M059J (cell line): Measurements from ENCODE around the gene PAOX. TPM values are rescaled to one million over a fixed set of nuclear protein-coding genes. Genes with fewer than 3 reads are reported as not detected.

Experiments used
- DNase-seq: peaks from one replicate; pipeline ENCODE4 v3.0.0-alpha.2; 2012; ENCODE audit warnings: low read depth
- total RNA-seq: library from RNA; depleted of rRNA; stranded (reverse); fragments of >200 nt; shearing (Covaris generic); gene quantifications from 2 replicates; pipeline ENCODE4 v1.2.3, GENCODE V29; 2014

Gene PAOX
- total RNA-seq, 1 experiment from 2014 or later, result 4.0 TPM

DNA sequence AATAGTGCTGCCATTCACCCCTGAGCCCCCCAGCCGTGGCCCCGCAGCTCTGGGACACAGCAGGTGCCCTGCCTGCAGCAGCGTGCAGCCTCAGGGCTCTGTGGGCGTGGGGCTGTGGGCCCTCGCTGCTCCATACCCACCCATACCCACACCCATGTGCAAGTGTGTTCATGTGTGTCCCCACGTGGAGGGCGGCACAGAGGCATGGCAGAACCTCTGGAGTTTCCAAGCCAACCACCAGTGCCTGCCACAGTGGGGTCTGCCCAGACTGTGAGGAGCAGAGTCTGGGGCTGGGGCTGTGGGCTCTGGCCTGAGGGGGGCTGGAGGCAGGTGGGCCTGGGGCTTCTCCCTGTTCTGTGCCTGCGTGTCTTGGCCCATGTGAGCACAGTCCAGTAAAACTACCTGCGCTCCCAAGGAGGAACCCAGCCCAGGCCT is 29.5 kb upstream of the PAOX start:
- no peak for DNase-seq

DNA sequence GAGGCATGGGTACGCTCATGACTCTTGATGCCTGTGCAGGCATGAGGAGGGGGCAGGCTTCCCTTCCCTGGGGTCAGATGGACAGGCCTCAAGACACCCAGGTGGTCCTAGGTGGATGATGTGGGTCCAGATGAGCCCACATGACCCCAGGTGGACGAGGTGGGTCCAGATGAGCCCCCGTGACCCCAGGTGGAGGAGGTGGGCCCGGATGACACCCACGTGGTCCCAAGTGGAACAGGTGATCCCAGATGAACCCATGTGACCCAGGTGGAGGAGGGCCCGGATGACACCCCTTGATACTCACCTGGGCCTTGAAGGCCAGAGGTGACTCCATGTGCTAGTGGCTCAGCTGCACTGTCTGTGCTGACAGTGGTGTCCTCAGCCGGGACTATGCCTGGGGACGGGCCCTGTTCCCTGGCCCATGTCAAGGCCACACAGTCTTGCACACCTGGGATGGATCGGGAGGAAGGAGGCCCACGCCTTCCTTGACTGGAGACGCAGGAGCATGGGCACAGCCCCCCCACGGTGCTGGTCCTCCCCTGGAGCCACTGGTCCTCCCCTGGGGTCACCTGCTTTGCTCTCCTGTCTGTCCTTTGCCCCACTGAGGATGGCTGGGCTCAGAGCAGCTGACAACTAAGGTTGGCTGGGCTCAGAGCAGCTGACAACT is 28.6 kb upstream of the PAOX start:
- no peak for DNase-seq

DNA sequence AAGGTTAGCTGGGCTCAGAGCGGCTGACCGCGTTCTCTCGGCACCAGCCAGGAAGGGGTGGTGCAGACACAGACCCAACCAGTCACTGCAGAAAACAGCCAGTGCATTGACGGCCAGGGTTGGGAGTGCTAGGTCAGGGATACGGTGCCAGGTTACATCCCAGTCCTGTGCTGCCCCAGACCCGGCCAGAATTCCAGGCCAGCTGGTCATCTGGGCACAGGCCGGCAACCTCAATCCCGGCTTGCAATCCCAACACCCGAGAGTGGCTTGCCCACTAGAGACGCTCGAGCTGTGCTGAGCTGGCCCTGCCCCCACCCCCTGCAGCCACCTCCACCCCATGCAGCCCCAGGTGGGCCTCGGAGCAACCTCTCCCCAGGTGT is 28.1 kb upstream of the PAOX start:
- DNase-seq, result no peak

DNA sequence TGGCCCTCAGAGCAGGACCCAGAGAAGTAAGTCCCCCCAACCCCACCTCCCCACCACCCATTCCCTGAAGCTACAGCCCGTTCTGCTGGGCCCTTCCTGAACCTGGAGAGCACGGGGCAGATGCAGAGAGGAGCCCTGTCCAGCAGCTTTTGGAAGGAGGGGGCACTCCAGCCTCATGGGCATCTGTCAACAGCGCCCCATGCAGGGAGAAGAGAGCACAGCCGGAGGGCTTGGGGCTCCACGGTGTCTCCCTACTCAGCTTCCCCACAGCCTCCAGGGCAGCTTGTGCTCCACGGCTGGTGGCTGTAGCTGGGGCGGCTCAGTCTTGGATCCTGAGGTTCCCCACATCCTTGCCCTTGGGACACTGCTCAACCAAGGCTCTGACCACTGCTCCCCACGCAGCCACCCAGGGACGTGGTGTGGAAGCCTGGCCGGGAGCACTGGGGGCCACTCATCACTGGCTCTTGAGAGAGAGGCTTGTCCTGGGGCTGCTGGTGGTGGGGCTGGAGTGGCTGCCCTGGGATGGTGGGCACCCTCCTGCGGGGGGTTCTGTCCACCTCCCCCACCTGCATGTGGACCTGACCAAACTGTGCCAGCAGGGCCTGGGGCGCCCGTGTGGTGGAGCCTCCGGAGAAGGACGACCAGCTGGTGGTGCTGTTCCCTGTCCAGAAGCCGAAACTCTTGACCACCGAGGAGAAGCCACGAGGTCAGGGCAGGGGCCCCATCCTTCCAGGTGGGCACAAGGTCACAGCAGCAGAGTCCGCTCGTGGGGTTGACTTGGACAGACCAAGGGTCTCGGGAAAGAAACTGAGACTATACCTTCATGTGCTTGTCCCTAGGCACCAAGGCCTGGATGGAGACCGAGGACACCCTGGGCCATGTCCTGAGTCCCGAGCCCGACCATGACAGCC is 27.4 kb upstream of the PAOX start:
- no peak for DNase-seq

DNA sequence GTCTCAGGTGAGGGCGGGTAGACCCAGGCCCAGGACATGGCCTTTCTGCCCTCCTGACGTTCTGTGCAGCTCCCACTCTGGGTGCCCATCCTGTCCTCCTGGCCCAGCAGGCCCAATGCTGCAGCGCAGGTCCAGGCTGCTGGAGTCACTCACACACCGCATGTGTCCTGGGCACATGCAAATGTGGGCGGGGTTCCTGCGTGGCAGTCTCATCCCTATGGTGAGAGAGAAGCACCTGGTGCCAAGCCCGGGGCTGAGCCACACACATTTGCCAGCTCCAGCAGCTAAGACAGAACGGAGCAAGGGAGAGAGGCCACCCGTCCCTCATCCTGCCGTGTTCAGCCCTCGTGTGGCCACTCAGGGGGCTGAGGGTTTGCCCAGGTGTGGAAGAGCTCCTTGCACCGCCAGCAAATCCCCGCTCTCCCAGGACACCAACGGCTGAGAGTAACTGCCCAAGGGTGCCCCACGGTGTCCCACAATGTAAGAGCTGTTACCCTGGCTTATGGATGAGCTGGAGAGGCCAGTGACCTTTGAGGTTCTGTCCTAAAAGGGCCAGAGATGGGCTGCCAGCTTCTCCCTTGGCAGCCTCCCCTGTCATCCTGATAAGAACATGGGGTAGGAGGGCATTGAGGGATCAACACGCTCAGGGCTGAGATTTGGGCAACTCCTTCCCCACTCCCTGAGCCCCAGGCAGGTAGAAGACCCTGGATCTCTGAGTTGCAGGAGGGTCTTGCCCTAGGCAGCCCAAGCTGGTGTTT is 25.7 kb upstream of the PAOX start:
- no peak for DNase-seq

DNA sequence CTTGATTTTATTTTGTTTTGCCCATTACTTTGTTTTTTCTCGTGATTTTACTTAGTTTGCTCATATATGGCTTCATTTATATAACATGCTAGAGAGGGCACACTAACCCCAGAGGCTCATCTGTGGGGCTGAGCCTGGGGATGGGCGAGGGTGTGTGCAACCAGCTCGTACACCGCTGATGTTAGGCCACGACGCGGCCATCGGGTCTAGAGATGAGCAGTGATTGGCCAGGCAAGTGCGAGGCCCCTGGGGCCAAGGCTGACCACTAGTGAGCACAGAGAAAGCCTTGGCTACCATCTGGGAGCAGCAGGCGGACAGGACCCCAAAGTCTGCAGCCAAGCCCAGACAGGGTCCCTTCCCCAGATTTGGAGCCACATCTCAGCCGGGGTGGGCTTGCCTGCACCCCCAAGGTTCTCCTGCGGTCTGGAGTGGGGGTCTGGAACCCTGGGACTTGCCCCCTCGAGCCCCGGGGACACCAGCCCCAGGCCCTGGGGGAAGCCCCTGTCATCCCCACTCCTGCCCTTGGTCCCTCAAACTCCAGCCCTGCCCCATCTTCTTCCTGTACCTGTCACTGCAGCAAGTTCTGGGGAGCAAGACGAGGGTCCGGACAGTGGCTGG is 25.0 kb upstream of the PAOX start:
- DNase-seq, result no peak

DNA sequence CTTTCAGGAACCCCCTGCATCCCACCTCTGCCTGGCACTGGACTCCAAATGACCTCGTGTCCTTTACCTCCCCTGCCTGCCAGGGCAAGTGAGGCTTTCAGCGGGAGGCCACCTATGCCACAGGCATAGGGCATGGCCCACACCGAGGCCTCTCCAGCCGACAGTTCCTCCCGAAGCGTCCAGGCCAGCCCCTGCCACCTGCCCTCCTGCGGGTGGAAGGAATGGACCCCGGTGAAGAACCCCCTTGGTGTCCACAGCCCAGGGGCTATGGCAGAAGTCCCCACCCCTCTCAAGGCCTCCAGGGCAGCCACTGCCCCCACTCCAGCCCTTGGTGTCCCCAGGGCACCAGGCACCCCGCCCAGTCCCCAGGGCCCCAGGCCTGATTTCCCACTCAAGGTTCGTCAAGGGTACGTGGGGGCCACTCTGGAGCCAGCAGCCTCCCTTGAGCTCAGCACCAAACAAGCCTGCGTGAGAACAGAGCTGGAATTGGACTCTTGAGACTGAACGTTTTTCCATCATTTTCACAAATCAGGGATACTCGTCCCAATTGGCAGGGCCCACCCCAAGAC is 24.3 kb upstream of the PAOX start:
- DNase-seq, result no peak

DNA sequence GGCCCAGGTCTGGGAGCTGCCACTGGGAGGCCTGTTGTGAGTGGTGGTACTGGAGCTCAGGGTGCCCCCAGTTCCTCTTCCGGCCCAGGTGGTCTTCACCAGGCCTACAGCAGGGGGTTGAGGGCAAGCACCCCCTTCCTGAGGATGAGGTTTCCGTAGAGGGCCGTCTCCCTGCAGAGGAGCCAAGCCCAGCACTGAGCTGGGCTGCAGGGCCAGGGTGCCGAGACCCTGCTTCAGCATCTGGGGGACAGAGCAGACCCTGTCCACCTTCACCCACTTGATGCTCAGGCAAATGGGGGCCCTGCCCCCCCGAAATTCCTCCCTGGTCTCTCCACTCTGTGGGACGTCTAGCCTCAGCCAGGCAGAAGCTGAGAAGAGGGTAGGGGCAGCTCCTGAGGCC is 23.8 kb upstream of the PAOX start:
- DNase-seq, result no peak

DNA sequence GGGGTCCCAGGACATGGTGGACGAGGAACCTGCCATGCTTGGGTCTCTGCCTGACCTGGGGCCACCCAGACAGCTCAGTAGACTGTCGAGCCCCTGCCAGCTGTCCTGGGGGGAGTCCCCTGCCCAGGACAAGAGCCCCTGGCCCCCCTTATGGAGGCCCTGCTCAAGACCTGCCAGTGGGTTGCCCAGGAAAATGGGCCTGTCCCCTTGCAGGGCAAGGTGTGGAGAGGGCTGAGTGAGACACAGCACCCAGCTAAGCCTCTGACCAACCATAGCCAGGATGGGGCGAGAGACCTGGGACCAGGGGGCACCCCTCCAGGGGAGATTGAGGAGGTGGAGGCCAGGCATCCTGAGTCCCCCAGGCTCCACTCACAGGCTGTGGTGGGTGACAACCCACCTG is 23.1 kb upstream of the PAOX start:
- no peak for DNase-seq

DNA sequence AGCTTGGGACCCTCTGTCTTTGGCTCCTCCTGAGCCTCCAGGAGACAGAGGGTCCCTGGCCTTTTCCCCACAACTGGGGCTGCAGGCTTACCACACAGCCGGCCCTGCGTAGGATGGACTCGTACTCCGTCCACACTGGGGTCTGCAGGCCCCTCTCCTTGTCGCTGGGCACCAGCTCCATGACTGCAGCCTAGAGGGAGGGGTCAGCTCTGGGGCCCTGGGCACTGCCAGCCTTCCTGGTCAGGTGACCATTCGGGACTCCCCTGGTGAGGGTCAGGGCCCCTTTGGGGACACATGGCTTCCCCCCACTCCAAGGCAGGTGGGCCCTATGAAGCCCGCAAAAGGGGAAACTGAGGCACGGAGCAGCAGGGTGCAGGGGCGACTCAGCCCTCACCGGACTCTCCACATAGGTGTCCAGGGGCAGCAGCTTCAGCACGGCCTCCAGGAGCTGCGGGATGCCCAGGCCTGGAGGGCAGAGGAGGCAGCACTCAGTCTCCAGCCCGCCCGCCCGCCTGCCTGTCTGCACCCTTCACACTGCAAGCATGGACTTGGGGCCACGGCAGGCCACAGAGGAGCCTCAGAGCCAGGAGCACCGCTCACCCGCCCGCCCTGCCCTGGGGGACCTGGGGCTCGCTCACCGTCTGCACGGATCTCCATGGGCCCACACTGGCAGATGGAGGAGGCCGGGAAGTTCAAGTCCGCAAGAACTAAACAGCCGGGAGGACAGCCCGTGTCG is 22.3 kb upstream of the PAOX start:
- DNase-seq, result no peak

DNA sequence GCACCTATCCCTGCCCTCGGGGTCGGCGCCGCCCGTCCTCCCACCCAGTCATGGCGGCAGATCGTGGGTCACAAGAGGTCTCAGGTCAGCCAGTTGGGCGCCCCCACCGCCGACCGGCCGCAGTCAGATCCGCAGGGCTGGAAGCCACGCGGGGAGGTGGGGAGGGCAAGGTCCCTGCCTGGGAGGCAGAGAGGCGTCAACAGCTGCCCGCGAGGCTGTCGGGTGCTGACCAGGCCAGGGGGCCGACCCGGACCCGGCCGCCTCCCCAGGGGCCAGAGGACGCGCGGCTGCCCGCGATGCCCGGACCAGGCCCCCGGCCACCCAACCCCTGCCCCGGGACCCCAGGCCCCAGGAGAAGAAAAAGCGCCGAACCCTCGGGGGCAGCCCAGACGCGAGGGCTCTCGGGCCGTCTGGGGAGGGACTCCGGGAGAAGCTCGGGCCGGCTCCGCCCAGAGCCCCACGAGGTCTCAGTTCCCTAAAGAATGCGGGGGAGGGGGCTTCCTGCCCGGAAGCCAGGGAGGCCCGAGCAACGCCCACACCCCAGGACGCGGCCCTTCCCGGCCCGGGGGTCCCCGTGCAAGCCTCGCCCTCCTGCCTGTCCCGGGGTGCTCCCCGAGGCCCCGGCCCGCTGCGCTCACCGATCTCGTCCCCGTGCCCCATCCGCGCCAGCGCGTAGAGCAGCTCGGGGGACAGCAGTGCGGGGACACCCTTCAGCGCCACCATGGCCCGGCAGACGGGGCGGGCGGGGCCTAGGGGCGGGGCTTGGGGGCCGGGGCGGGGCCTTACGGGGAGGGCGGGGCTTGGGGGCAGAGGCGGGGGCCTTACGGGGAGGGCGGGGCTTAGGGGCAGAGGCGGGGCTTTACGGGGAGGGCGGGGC is 21.5 kb upstream of the PAOX start, which contains the start of gene FUOM:
Gene FUOM (minus strand): TSS at position 735 of the 877 bp plus-strand sequence. CDS start 12 bp downstream, at position 723.
- peak; percentile 32 for DNase-seq

DNA sequence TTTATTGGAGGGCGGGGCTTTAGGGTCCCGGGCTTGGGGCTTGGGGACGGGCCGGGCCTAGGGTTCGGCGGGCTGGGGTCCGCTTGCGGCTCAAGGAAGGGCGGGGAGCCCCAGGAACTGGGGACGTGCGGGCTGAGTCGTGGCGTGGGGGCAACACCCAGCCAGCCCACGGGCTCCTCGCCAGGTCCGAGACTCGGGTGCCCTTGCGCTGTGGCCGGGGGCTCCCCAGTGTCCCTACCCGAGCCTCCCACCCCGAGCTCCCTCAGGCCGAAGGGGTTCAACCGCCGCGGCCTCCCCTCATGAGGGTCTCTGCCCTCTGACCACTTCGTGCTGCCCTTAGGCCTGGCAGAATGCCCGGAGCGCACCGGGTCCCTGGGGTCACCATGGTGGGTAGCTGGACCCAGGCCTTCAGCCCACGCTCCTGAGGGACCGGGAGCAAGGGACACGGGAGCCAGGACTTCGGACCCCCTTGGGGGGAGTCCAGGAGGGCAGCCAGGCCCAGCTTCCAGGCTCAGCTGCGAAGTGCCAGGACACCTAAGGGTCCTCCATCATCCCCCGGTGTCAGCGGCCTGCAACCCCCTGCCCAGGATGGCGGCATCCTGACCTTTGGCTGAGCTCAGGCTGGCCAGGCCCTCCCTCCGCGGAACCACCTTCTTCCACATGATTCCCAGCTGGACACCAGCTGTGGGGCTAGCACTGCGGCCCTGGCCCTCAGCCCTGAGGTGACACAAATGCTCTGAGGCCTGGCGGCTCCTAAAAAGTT is 20.7 kb upstream of the PAOX start:
- no peak for DNase-seq

DNA sequence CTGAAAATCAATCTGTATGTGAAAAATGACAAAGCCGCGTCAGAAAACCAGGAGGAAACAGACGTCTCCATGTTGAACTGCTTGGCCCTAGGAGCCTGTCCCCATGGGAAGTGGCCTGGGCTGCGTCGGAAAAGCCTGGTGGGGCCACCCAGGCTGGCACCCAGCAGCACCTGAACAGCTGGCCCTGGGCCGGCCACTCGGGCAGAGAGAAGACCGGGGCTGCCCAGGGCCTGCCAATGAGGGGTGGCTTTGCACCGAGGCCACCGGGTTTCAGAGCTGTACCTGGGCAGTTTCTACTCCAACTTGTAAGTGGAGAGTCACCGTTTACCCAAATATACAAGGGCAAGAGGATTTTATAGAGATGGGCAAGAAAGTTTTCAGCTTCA is 20.1 kb upstream of the PAOX start:
- DNase-seq, result no peak

DNA sequence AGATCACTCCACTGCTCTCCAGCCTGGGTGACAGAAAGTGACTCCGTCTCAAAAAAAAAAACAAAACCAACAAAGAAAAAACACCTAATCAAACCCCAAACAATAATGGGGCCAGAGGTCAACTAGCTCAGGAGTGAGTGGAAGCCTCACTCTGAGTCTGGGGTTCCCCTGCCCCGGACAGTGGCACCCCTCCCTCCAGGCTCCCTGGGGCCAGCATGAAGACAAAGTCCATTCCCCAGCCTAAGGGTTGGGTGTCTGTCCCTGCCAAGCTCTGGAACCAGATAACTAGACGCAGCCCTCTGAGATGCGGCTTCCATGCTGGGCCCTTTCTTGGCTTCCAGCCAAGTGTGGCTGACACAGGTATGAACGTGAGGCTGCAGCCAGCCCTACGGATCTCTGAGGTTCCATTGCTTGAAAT is 19.5 kb upstream of the PAOX start:
- no peak for DNase-seq

DNA sequence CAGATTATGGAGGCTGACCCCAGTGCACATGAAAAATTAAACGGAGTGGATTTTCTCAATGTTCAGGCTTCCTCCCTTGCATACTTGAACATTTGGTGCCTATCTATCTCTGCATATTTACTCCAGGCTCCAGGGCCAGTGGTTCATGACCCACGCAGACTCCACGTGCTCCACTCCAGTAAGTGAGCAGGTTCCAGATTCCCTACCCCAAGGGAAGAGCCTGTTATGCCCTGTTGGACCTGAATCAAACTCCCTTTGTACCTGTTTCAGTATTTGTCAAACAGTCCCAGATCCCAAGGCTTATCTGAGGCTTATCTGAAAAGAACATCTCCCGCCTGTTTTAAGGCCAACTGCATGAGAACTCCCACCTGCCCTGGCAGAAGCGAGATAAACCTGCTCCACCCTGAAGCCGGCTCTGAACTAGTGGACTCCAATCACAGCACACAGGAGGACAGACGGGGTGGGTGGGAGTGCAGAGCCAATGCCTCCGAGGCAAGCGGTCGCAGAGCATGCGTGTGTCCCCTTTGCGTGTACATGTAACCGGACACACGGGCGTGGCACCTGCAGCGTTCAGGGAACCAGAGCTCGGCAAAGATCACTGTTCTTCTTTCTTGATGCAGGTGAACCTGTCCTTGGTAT is 19.0 kb upstream of the PAOX start:
- DNase-seq, result no peak

DNA sequence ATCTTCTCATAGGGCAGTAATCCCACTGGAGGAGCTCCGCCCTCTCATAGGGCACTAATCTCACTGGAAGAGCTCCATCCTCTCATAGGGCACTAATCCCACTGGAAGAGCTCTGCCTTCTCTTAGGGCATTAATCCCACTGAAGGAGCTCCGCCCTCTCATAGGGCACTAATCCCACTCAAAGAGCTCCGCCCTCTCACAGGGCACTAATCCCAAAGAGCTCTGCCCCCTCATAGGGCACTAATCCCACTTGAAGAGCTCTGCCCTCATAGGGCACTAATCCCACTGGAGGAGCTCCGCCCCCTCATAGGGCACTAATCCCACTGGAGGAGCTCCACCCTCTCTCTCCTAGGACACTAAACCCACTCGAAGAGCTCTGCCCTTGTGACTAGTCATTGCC is 17.8 kb upstream of the PAOX start:
- no peak for DNase-seq

DNA sequence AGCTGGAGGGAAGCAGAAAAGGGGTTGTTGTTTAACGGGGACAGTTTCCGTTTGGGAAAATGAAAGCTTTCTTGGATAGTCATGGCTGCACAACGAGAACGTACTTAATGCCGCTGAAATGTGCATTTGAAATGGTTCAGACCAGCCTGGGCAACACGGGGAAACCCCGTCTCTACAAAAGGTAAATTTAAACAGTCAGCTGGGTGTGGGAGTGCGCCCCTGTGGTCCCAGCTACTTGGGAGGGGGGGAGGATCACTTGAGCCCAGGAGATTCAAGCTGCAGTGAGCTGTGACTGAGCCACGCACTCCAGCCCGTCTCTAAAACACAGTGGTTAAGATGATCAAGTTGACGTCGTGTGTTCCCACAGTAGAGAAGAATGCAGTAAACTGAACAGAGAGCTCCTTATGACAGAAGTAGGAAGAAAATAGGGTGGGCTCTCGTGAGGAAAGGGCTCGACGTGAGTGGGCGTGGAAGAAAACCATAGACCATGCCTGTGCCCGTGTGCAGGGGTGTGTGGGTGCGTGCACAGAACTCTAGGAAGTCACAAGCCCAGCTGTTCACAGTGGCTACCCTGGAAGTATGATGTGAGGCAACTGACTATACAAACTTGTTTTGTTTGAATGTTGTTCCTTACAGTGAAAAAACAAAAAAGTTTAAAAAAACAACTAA is 17.2 kb upstream of the PAOX start:
- DNase-seq, result no peak

DNA sequence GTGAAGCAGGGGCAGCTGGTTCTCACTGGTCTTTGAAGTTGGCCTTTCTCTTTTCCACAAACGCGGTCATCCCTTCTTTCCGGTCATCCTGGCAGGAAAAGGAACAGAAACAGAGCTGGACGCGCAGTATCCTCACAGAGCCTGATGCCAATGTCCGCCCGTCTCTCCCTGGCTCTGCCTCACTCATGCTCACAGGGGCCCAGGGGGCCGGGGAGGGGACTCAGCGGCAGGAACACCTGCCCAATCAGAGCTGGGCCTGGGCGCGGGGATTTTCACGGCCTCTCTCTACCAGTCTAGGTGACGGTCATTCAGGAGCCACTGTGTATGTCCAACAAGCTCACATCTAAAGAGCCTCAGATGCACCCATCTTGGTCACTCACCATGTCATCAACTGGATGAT is 16.2 kb upstream of the PAOX start:
- DNase-seq, result no peak
